ENCODE measurements around the gene OR5K4. TPM values are rescaled to one million over a fixed set of nuclear protein-coding genes. Genes with fewer than 3 reads are reported as not detected.

OR5K4 gene
- total RNA-seq, 1 experiment from 2014 or later, result not detected

DNA sequence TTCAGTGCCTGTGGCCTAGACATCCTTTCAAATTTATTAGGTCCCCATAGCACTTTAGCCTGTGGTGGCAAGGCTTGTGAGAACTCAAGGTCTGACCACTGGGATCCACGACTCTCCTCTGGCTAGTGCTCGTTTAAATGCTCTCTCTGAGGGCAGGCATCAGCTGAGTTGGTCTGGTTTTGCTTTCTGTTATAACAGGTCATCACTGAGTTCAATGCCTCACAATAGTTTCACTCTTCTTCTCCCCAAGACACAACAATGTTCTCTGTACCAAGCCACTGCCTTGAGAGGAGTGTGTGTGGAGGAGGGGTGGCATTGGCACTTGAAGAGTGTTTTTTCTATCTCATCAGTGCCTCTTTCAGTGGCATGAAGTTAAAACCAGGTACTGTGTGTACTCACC, 7.6 kb downstream of the OR5K4 start:
- Histone ChIP-seq H3K4me3 (no peak overlapping the region), H3F3A (ENCODE audit: insufficient read depth, low read depth) (no peaks in the 10 kb centered on the region), H3K36me3 (ENCODE audit: low read depth) (no peaks in the 10 kb centered on the region), H3K4me1 (replicated peaks; ENCODE audit: insufficient read depth) (no peaks in the 10 kb centered on the region), H3K9me3 (ENCODE audit: insufficient read depth, low read depth) (no peaks in the 10 kb centered on the region), H3K79me2 (ENCODE audit: low read depth) (no peaks in the 10 kb centered on the region), H2AFZ (0 out of 2 replicates have a peak overlapping the region, but pooled peaks have one; percentile 3), H3K4me2 (no peak overlapping the region), H3K27ac (no peak overlapping the region), H4K20me1 (ENCODE audit: insufficient read depth) (no peaks in the 10 kb centered on the region), H3K9me2 (ENCODE audit: insufficient read depth) (no peaks in the 10 kb centered on the region; the same call in 1 of the 2 replicates), H3K27me3 (ENCODE audit: insufficient read depth, low read depth) (no peaks in the 10 kb centered on the region)
- no peak for TF ChIP-seq EZH2 (IDR thresholded peaks at IDR 0.05; ENCODE audit: low read depth)
- TF ChIP-seq, protein P1, sequence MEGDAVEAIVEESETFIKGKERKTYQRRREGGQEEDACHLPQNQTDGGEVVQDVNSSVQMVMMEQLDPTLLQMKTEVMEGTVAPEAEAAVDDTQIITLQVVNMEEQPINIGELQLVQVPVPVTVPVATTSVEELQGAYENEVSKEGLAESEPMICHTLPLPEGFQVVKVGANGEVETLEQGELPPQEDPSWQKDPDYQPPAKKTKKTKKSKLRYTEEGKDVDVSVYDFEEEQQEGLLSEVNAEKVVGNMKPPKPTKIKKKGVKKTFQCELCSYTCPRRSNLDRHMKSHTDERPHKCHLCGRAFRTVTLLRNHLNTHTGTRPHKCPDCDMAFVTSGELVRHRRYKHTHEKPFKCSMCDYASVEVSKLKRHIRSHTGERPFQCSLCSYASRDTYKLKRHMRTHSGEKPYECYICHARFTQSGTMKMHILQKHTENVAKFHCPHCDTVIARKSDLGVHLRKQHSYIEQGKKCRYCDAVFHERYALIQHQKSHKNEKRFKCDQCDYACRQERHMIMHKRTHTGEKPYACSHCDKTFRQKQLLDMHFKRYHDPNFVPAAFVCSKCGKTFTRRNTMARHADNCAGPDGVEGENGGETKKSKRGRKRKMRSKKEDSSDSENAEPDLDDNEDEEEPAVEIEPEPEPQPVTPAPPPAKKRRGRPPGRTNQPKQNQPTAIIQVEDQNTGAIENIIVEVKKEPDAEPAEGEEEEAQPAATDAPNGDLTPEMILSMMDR (conservative IDR thresholded peaks at IDR 0.05), result no peak
- CTCF ChIA-PET, result no interaction called here
- BruUV-seq (replicated peaks), result no TSS peak
- DNase-seq, result no peak
- POLR2A ChIA-PET (ENCODE audit: unreplicated experiment), result no interaction called here
- intact Hi-C loops (cut with micrococcal nuclease; ENCODE audit: unreplicated experiment), result no loop called here

DNA sequence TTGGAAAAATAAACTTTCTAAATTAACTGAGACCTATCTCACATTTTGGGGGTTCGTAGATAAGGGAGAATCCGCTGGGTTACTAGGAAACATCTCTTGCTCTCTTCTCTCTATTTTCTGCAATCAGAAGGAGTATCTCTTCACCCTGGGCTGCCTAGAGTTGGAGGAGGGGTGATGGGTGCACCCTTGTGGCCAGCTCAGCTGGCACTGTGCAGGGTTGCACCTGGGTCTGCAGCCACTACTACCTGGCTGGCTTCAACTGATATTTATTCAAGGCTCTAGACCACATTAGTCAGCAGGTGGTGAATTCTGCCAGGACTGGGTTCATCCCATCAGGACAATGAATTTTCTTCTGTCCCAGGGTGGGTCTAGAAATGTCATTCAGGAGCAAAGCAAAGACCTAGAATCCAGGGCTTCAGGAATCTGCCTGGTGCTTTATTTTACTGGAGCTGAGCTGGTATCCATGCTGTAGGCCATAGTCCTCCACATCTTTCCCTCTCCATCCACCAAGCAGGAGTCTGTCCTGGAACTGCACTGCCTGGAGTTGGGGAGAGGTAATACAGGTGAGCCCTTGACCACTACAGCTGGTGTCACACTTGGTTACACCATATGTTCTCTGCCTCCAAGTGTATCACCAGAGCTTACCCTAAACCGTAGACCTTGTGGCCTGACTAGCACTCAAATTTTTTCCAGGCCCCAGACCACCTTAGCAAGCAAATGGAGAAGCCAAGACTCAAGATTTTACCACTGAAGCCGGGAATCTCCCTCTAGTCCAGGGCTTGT, 14.0 kb downstream of the OR5K4 start:
- Histone ChIP-seq H3K27ac (no peak overlapping the region), H2AFZ (no peak overlapping the region), H3K9me2 (ENCODE audit: insufficient read depth) (no peaks in the 10 kb centered on the region), H3K27me3 (ENCODE audit: insufficient read depth, low read depth) (no peaks in the 10 kb centered on the region), H3K36me3 (ENCODE audit: low read depth) (no peaks in the 10 kb centered on the region), H3K79me2 (ENCODE audit: low read depth) (no peaks in the 10 kb centered on the region), H4K20me1 (ENCODE audit: insufficient read depth) (no peaks in the 10 kb centered on the region), H3K4me1 (replicated peaks; ENCODE audit: insufficient read depth) (no peaks in the 10 kb centered on the region), H3K4me2 (no peak overlapping the region), H3F3A (ENCODE audit: insufficient read depth, low read depth) (no peaks in the 10 kb centered on the region), H3K4me3 (no peak overlapping the region), H3K9me3 (ENCODE audit: insufficient read depth, low read depth) (no peaks in the 10 kb centered on the region)
- CTCF ChIA-PET, result no interaction called here
- POLR2A ChIA-PET (ENCODE audit: unreplicated experiment), result no interaction called here
- BruUV-seq (replicated peaks), result no TSS peak
- TF ChIP-seq, protein P1 (conservative IDR thresholded peaks at IDR 0.05), result no peak
- no peak for TF ChIP-seq EZH2 (IDR thresholded peaks at IDR 0.05; ENCODE audit: low read depth)
- intact Hi-C loops (cut with micrococcal nuclease; ENCODE audit: unreplicated experiment), result no loop called here
- DNase-seq, result no peak

DNA sequence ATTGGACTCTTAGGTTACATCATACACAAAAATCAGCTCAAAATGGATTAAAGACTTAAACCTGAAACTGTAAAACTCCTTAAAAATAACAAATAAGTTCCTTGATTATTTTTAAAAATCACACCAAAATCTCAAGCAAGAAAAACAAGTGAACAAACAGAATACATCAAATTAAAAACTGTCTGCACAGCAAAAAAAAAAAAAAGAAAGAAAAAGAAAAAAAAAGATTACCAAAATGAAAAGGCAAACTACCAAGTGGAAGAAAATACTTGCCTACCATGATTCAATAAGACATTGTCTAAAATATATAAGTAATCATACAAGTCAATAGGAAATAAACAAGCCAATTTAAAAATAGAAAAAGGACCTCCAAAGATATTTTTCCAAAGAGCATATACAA, 17.5 kb downstream of the OR5K4 start:
- Histone ChIP-seq H3K9me3 (ENCODE audit: insufficient read depth, low read depth) (no peaks in the 10 kb centered on the region), H4K20me1 (ENCODE audit: insufficient read depth) (no peaks in the 10 kb centered on the region), H3K9me2 (ENCODE audit: insufficient read depth) (no peaks in the 10 kb centered on the region), H3K36me3 (ENCODE audit: low read depth) (no peaks in the 10 kb centered on the region), H3K27ac (no peak overlapping the region), H2AFZ (no peak overlapping the region), H3K4me3 (no peak overlapping the region), H3K27me3 (ENCODE audit: insufficient read depth, low read depth) (no peaks in the 10 kb centered on the region), H3F3A (ENCODE audit: insufficient read depth, low read depth) (no peaks in the 10 kb centered on the region), H3K4me1 (replicated peaks; ENCODE audit: insufficient read depth) (no peaks in the 10 kb centered on the region), H3K4me2 (no peak overlapping the region), H3K79me2 (ENCODE audit: low read depth) (no peaks in the 10 kb centered on the region)
- intact Hi-C loops (cut with micrococcal nuclease; ENCODE audit: unreplicated experiment), result no loop called here
- TF ChIP-seq, protein P1 (conservative IDR thresholded peaks at IDR 0.05), result no peak
- TF ChIP-seq EZH2 (IDR thresholded peaks at IDR 0.05; ENCODE audit: low read depth), result no peak
- DNase-seq, result no peak
- CTCF ChIA-PET, result no interaction called here
- POLR2A ChIA-PET (ENCODE audit: unreplicated experiment), result no interaction called here
- no TSS peak for BruUV-seq (replicated peaks)
